ENCODE results near the gene C6orf15. TPM values are rescaled to one million over a fixed set of nuclear protein-coding genes. Genes with fewer than 3 reads are reported as not detected.
A peak's percentile ranks its signal among the peaks of the same experiment; 100 is the strongest.
"Not testable (repeated sequence)": the region's sequence is repeated elsewhere in the genome, so short reads cannot be mapped to it uniquely, and the experiment has no call there.

The C6orf15 gene
- total and polyA plus RNA-seq, 2 donors (not counting 3 experiments of a cell fraction or from before 2014, with no cell fraction given), result not detected

GRCh38 chr6:31068669-31069340 lies 43.6 kb downstream of the C6orf15 start:
- POLR2A ChIA-PET, result no interaction called here
- no TSS peak for BruUV-seq (replicated peaks)
- H3K27ac ChIP-seq (ENCODE audit: insufficient read depth, low read depth, low read length), result no peak overlapping the region
- DNase-seq (ENCODE audit: low read depth, low spot score) (peak; percentile 73), FAIRE-seq (peak; percentile 96)
- no peaks in the 10 kb centered on the region for H3K9me3 ChIP-seq (replicated peaks; ENCODE audit: control insufficient read depth, insufficient read depth, low read length)
- no peak for TF ChIP-seq GATA2 (IDR thresholded peaks at IDR 0.05; ENCODE audit: insufficient read depth, insufficient read length, low read depth, low read length)
- no peak for TF ChIP-seq MYC (IDR thresholded peaks at IDR 0.05; ENCODE audit: low read depth, low read length)
- peak; percentile 82 to 91 for TF ChIP-seq CTCF (IDR thresholded peaks at IDR 0.05; ENCODE audit: extremely low read depth in 1 of 2, insufficient read depth in 1 of 2, low read depth in 1 of 2, low read length in 2 of 2)
- CTCF ChIA-PET, result interaction anchor here (0.8 to 4.4 kb wide), 8 partner anchors 11 to 338 kb away, joined by 3 to 87 read pairs (median 34); partner anchors contain the start of genes MUCL3 and VARS2
- no peaks in the 10 kb centered on the region for H4K20me1 ChIP-seq (replicated peaks; ENCODE audit: control insufficient read depth, extremely low read depth, insufficient read depth, low read length)
- no peaks in the 10 kb centered on the region for H3K9me1 ChIP-seq (replicated peaks; ENCODE audit: control insufficient read depth, extremely low read depth, insufficient read depth, low read length)
- dilution Hi-C loops (cut with MboI; ENCODE audit: extremely low pct_ligation_motif_present, low sequenced_read_pairs), result no loop called here
- H3K4me3 ChIP-seq (replicated peaks in 1 of 3; ENCODE audit: insufficient read depth in 1 of 3, low read depth in 1 of 3, low read length in 3 of 3), result no peak overlapping the region
- H3K4me2 ChIP-seq (ENCODE audit: insufficient read depth, low read length), result no peak overlapping the region
- peaks cover 5 to 8% of the 10 kb centered on the region in 2 experiments for H3K27me3 ChIP-seq (ENCODE audit: control insufficient read depth in 2 of 2, insufficient read depth in 2 of 2, low read length in 2 of 2)
- intact Hi-C loops (cut with micrococcal nuclease), result loop anchor here (1.0 kb wide), 2 partner anchors 11 to 154 kb away; no protein-coding TSS in a partner anchor
- peaks cover 6% of the 10 kb centered on the region for H3K4me1 ChIP-seq (ENCODE audit: control insufficient read depth, extremely low read depth, insufficient read depth, low read length)
- H3K9ac ChIP-seq (replicated peaks; ENCODE audit: extremely low read depth, insufficient read depth, low read length), result no peak overlapping the region
- H3K36me3 ChIP-seq (ENCODE audit: control insufficient read depth in 2 of 2, extremely low read depth in 1 of 2, insufficient read depth in 2 of 2, low read length in 2 of 2), result no peaks in the 10 kb centered on the region
- no peak overlapping the region for H2AFZ ChIP-seq (ENCODE audit: low read depth, low read length)
- H3K79me2 ChIP-seq (ENCODE audit: control insufficient read depth, insufficient read depth, low read length), result no peaks in the 10 kb centered on the region

- H3K9me1 ChIP-seq (replicated peaks; ENCODE audit: control insufficient read depth, extremely low read depth, insufficient read depth, low read length); dilution Hi-C loops (cut with MboI; ENCODE audit: extremely low pct_ligation_motif_present, low sequenced_read_pairs); H3K36me3 ChIP-seq (ENCODE audit: control insufficient read depth in 2 of 2, extremely low read depth in 1 of 2, insufficient read depth in 2 of 2, low read length in 2 of 2); intact Hi-C loops (cut with micrococcal nuclease); FAIRE-seq; DNase-seq (ENCODE audit: low read depth, low spot score); H4K20me1 ChIP-seq (replicated peaks; ENCODE audit: control insufficient read depth, extremely low read depth, insufficient read depth, low read length); H3K4me3 ChIP-seq (replicated peaks in 1 of 3; ENCODE audit: insufficient read depth in 1 of 3, low read depth in 1 of 3, low read length in 3 of 3); POLR2A ChIA-PET; BruUV-seq (replicated peaks); H2AFZ ChIP-seq (ENCODE audit: low read depth, low read length); H3K9me3 ChIP-seq (replicated peaks; ENCODE audit: control insufficient read depth, insufficient read depth, low read length); H3K4me1 ChIP-seq (ENCODE audit: control insufficient read depth, extremely low read depth, insufficient read depth, low read length); H3K79me2 ChIP-seq (ENCODE audit: control insufficient read depth, insufficient read depth, low read length); H3K4me2 ChIP-seq (ENCODE audit: insufficient read depth, low read length); H3K9ac ChIP-seq (replicated peaks; ENCODE audit: extremely low read depth, insufficient read depth, low read length); H3K27ac ChIP-seq (ENCODE audit: insufficient read depth, low read depth, low read length): not testable (repeated sequence)
- H3K27me3 ChIP-seq (ENCODE audit: control insufficient read depth in 2 of 2, insufficient read depth in 2 of 2, low read length in 2 of 2), result peaks cover 8 to 12% of the 10 kb centered on the region in 2 experiments
- CTCF ChIA-PET, result interaction anchor here (0.8 to 4.4 kb wide), 7 partner anchors 11 to 240 kb away, joined by 3 to 87 read pairs (median 35); partner anchors contain the start of genes MUCL3 and VARS2
Observed at GRCh38 chr6:31067891-31068668, 44.3 kb downstream of the C6orf15 start.

- BruUV-seq (replicated peaks); H3K9ac ChIP-seq (replicated peaks; ENCODE audit: extremely low read depth, insufficient read depth, low read length); H4K20me1 ChIP-seq (replicated peaks; ENCODE audit: control insufficient read depth, extremely low read depth, insufficient read depth, low read length); H2AFZ ChIP-seq (ENCODE audit: low read depth, low read length); H3K4me3 ChIP-seq (replicated peaks in 1 of 3; ENCODE audit: insufficient read depth in 1 of 3, low read depth in 1 of 3, low read length in 3 of 3); H3K9me1 ChIP-seq (replicated peaks; ENCODE audit: control insufficient read depth, extremely low read depth, insufficient read depth, low read length); H3K36me3 ChIP-seq (ENCODE audit: control insufficient read depth in 2 of 2, extremely low read depth in 1 of 2, insufficient read depth in 2 of 2, low read length in 2 of 2); H3K9me3 ChIP-seq (replicated peaks; ENCODE audit: control insufficient read depth, insufficient read depth, low read length); dilution Hi-C loops (cut with MboI; ENCODE audit: extremely low pct_ligation_motif_present, low sequenced_read_pairs); POLR2A ChIA-PET; H3K4me2 ChIP-seq (ENCODE audit: insufficient read depth, low read length); FAIRE-seq; H3K27ac ChIP-seq (ENCODE audit: insufficient read depth, low read depth, low read length); DNase-seq (ENCODE audit: low read depth, low spot score); intact Hi-C loops (cut with micrococcal nuclease); H3K79me2 ChIP-seq (ENCODE audit: control insufficient read depth, insufficient read depth, low read length); H3K4me1 ChIP-seq (ENCODE audit: control insufficient read depth, extremely low read depth, insufficient read depth, low read length): not testable (repeated sequence)
- CTCF ChIA-PET, result interaction anchor here (4.4 kb wide), 1 partner anchor 151 kb away, joined by 87 read pairs; the partner anchor contains the start of gene VARS2
- peaks cover 9 to 13% of the 10 kb centered on the region in 2 experiments for H3K27me3 ChIP-seq (ENCODE audit: control insufficient read depth in 2 of 2, insufficient read depth in 2 of 2, low read length in 2 of 2)
Observed at GRCh38 chr6:31067028-31067427, 45.3 kb downstream of the C6orf15 start.

Measured in endothelial cell of umbilical vein (primary cell).